ENCODE data around the gene TMEM92. TPM values are rescaled to one million over a fixed set of nuclear protein-coding genes. Genes with fewer than 3 reads are reported as not detected.

The TMEM92 gene
- total RNA-seq, 4 donors from 2014 or later: 0.16 TPM; not detected in 3

- 90 to 96% methylated on average over 4 to 11 of the region's 11 CpGs for WGBS, 2 donors (ENCODE audit: low coverage in 1 of 2)
- TF ChIP-seq POLR2A (IDR thresholded peaks at IDR 0.05) (no peak), EP300 (IDR thresholded peaks at IDR 0.05) (no peak), POLR2AphosphoS5 (IDR thresholded peaks at IDR 0.05) (no peak)
- TF ChIP-seq, protein P1, sequence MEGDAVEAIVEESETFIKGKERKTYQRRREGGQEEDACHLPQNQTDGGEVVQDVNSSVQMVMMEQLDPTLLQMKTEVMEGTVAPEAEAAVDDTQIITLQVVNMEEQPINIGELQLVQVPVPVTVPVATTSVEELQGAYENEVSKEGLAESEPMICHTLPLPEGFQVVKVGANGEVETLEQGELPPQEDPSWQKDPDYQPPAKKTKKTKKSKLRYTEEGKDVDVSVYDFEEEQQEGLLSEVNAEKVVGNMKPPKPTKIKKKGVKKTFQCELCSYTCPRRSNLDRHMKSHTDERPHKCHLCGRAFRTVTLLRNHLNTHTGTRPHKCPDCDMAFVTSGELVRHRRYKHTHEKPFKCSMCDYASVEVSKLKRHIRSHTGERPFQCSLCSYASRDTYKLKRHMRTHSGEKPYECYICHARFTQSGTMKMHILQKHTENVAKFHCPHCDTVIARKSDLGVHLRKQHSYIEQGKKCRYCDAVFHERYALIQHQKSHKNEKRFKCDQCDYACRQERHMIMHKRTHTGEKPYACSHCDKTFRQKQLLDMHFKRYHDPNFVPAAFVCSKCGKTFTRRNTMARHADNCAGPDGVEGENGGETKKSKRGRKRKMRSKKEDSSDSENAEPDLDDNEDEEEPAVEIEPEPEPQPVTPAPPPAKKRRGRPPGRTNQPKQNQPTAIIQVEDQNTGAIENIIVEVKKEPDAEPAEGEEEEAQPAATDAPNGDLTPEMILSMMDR (IDR thresholded peaks at IDR 0.05): no peak
Measured at GRCh38 chr17:50330151-50330775, 56.0 kb downstream of the TMEM92 start.

More at GRCh38 chr17:50330151-50330775, 56.0 kb downstream of the TMEM92 start:
- Histone ChIP-seq H3K4me3 (no peak overlapping the region), H3K27ac (no peak overlapping the region), H3K36me3 (no peaks in the 10 kb centered on the region), H3K9me3 (no peaks in the 10 kb centered on the region), H3K27me3 (peaks cover 7% of the 10 kb centered on the region), H3K4me1 (no peaks in the 10 kb centered on the region)
- no peak for ATAC-seq

Small RNA genes lying within 50 kb of the gene (small RNA-seq; reads per million reads assigned to genes)
- gene SUMO2P7: 0 reads per million in 4 donors

Other genes starting within 250 kb of the TMEM92 start
- 100 to 1,000 TPM in 3 of 4 donors, 10 to 100 TPM in 1; 62.4 to 131 (median 124) TPM for gene ITGA3, start 218.4 kb upstream of the TMEM92 start, total RNA-seq
- gene PDK2, start 179.1 kb upstream of the TMEM92 start, total RNA-seq: 10 to 100 TPM; 31.6 to 70.6 (median 58.1) TPM
- gene SAMD14, start 144.3 kb upstream of the TMEM92 start, total RNA-seq: 1 to 10 TPM; 1.3 to 2.8 (median 2.3) TPM
- gene PPP1R9B, start 123.8 kb upstream of the TMEM92 start, total RNA-seq: 10 to 100 TPM; 23.3 to 38.1 (median 30.8) TPM
- 100 to 1,000 TPM in 2 of 4 donors, 10 to 100 TPM in 2; 58.1 to 145 (median 93.4) TPM for gene SGCA, start 108.5 kb upstream of the TMEM92 start, total RNA-seq
- 10 to 100 TPM; 14.6 to 92.9 (median 69.7) TPM for gene COL1A1, start 72.8 kb upstream of the TMEM92 start, total RNA-seq
- 10 to 100 TPM; 19.4 to 30.7 (median 23.4) TPM for gene XYLT2, start 71.7 kb downstream of the TMEM92 start, total RNA-seq
- gene MRPL27, start 98.7 kb downstream of the TMEM92 start, total RNA-seq: 10 to 100 TPM; 40.3 to 62.1 (median 52.2) TPM
- under 1 TPM in 1 of 4 donors, not detected in 3; 0.54 TPM for gene EME1, start 98.8 kb downstream of the TMEM92 start, total RNA-seq
- gene LRRC59, start 123.1 kb downstream of the TMEM92 start, total RNA-seq: 10 to 100 TPM; 34.4 to 76.6 (median 50.3) TPM
- gene ACSF2, start 151.8 kb downstream of the TMEM92 start, total RNA-seq: 10 to 100 TPM; 11.5 to 23.3 (median 16.1) TPM
- gene CHAD, start 194.4 kb downstream of the TMEM92 start, total RNA-seq: not detected
- 10 to 100 TPM; 10.7 to 26.3 (median 21.3) TPM for gene RSAD1, start 204.4 kb downstream of the TMEM92 start, total RNA-seq
- under 1 TPM in 2 of 4 donors, not detected in 2; 0.27 to 0.31 TPM for gene MYCBPAP, start 234.0 kb downstream of the TMEM92 start, total RNA-seq